Esophagus squamous epithelium (tissue), 4 donors: ENCODE measurements around the gene LIMK2.

ENCODE experiments used
- POLR2A ChIP-seq, 4 donors: fragments of 450-650 bp; IDR thresholded peaks; one replicate each; pipeline ENCODE4 v1.6.1; 2017; ENCODE audit warnings: antibody characterized with exemption in 4 of 4, mild to moderate bottlenecking in 4 of 4, moderate library complexity in 3 of 4
- TF ChIP-seq, protein P1 (sequence below), 6 experiments: fragments of 450-650 bp in 4 of 6; fragments of 200-600 bp in 2 of 6; sonication (generic) in 2 of 6; IDR thresholded peaks; one replicate each; pipeline ENCODE4 v1.5.1; 2016 to 2019; ENCODE audit warnings: antibody characterized with exemption in 6 of 6, mild to moderate bottlenecking in 4 of 6, moderate library complexity in 4 of 6

DNA sequence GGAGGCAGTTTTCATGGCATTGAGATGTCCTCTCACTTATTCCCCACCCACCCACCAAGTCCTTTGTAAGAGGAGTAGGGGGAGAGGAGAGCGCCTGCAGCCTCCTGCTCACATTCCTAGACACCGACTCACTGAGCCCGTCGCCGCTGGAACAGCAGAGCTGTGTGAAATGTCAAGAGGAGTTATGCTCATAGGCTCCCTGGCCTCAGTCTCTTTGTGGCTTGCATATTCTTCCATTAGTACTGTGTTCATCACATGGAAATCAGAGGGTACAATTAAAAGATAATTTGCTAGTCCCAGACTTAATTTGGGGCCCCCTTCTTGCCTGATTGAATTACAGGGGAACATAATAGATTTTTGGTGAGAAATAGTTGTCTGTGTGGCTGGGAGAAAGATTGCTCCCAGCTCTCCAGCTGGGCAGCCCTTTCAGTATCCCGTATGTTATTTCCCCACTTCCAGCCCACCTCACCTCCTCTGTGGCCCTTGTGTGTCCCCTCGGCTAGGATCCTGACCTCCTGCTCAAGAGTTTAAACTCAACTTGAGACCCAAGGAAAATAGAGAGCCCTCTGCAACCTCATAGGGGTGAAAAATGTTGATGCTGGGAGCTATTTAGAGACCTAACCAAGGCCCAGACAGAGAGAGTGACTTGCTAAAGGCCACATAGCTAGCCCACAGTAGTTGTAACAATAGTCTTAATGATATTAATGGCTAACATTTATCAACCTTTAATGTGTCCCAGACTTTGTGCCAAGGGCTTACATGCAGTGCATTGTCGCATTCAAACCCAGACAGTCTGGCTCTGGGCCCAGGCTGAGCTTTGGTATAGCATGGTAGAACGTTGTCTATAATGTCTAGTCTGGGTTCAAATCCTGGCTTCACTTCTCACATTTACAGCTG is 32.2 kb downstream of the LIMK2 start:
- TF ChIP-seq, protein P1, sequence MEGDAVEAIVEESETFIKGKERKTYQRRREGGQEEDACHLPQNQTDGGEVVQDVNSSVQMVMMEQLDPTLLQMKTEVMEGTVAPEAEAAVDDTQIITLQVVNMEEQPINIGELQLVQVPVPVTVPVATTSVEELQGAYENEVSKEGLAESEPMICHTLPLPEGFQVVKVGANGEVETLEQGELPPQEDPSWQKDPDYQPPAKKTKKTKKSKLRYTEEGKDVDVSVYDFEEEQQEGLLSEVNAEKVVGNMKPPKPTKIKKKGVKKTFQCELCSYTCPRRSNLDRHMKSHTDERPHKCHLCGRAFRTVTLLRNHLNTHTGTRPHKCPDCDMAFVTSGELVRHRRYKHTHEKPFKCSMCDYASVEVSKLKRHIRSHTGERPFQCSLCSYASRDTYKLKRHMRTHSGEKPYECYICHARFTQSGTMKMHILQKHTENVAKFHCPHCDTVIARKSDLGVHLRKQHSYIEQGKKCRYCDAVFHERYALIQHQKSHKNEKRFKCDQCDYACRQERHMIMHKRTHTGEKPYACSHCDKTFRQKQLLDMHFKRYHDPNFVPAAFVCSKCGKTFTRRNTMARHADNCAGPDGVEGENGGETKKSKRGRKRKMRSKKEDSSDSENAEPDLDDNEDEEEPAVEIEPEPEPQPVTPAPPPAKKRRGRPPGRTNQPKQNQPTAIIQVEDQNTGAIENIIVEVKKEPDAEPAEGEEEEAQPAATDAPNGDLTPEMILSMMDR (IDR thresholded peaks at IDR 0.05) = no peak
- TF ChIP-seq POLR2A (IDR thresholded peaks at IDR 0.05) = no peak
